ENCODE data around the gene TUBAL3. TPM values are rescaled to one million over a fixed set of nuclear protein-coding genes. Genes with fewer than 3 reads are reported as not detected.

The TUBAL3 gene
- total and polyA plus RNA-seq, 2 of the 4 experiments (the other 2 are of a cell fraction): not detected

DNA sequence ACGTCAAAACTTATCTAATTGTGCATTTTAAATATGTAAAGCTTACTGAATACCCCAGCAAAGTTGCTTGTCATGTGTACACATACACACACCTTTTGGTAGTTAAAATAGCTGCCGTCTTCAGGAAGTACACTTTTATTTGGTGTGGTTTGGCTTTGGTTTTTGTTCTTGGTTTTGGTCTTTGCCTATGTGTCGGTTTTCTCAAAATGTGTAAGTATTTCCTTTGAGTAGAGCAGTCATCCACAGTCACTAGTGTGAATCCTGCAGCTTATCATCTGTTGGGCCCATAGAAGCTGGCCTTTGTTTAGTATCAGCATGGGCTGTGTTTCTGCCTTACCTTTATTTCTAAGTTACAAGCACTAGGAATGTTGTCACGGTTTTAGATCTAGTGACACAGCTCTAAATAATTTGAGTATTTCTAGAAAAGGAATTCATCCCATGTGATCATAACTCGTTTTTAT, 43.0 kb upstream of the TUBAL3 start (continued):
- no peak for TF ChIP-seq ELK1 (IDR thresholded peaks at IDR 0.05; ENCODE audit: borderline replicate concordance, low read depth, low read length)
- TF ChIP-seq, protein P1, sequence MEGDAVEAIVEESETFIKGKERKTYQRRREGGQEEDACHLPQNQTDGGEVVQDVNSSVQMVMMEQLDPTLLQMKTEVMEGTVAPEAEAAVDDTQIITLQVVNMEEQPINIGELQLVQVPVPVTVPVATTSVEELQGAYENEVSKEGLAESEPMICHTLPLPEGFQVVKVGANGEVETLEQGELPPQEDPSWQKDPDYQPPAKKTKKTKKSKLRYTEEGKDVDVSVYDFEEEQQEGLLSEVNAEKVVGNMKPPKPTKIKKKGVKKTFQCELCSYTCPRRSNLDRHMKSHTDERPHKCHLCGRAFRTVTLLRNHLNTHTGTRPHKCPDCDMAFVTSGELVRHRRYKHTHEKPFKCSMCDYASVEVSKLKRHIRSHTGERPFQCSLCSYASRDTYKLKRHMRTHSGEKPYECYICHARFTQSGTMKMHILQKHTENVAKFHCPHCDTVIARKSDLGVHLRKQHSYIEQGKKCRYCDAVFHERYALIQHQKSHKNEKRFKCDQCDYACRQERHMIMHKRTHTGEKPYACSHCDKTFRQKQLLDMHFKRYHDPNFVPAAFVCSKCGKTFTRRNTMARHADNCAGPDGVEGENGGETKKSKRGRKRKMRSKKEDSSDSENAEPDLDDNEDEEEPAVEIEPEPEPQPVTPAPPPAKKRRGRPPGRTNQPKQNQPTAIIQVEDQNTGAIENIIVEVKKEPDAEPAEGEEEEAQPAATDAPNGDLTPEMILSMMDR (conservative IDR thresholded peaks at IDR 0.05; ENCODE audit: low read depth, low read length): no peak
